Lower leg skin (tissue), 3 donors: ENCODE results near the gene FUT8.

Source experiments
- CTCF ChIP-seq, 3 donors: fragments of 450-650 bp; IDR thresholded peaks; one replicate each; pipeline ENCODE4 v1.5.1; 2016; ENCODE audit warnings: antibody characterized with exemption in 3 of 3, mild to moderate bottlenecking in 3 of 3, moderate library complexity in 2 of 3
- POLR2A ChIP-seq, 2 donors: fragments of 450-650 bp; IDR thresholded peaks; one replicate each; pipeline ENCODE4 v1.6.1; 2016 to 2017; ENCODE audit warnings: antibody characterized with exemption in 2 of 2, mild to moderate bottlenecking in 1 of 2, moderate library complexity in 1 of 2

- TF ChIP-seq CTCF (IDR thresholded peaks at IDR 0.05) = no peak
- TF ChIP-seq POLR2A (IDR thresholded peaks at IDR 0.05) = no peak
Observed at GRCh38 chr14:65748796-65749195, 336.3 kb downstream of the FUT8 start.
